SK-N-DZ (cell line): Measurements from ENCODE around the gene DDX54.

Experiments used
- DNase-seq: peaks from one replicate; pipeline ENCODE4 v3.0.0-alpha.2; 2015; ENCODE audit warnings: low spot score

DDX54 gene

GRCh38 chr12:113164014-113164413, 21.3 kb downstream of the DDX54 start:
- no peak for DNase-seq

GRCh38 chr12:113163030-113163360, 22.3 kb downstream of the DDX54 start:
- no peak for DNase-seq

GRCh38 chr12:113162102-113163029, 22.9 kb downstream of the DDX54 start:
- peak; percentile 69 for DNase-seq

- peak; percentile 99 for DNase-seq
Measured at GRCh38 chr12:113161415-113162016, 23.8 kb downstream of the DDX54 start.

- DNase-seq = no peak
Measured at GRCh38 chr12:113159937-113160336, 25.3 kb downstream of the DDX54 start.

GRCh38 chr12:113158439-113159203, 26.7 kb downstream of the DDX54 start:
- no peak for DNase-seq

- no peak for DNase-seq
Measured at GRCh38 chr12:113157218-113157859, 27.9 kb downstream of the DDX54 start.

- DNase-seq = no peak
Measured at GRCh38 chr12:113155646-113156045, 29.6 kb downstream of the DDX54 start.

- no peak for DNase-seq
Measured at GRCh38 chr12:113155060-113155459, 30.2 kb downstream of the DDX54 start.

- no peak for DNase-seq
Measured at GRCh38 chr12:113154351-113154973, 30.8 kb downstream of the DDX54 start.

GRCh38 chr12:113152835-113153814, 32.2 kb downstream of the DDX54 start:
- DNase-seq = peak; percentile 74

GRCh38 chr12:113152196-113152834, 33.0 kb downstream of the DDX54 start:
- DNase-seq = no peak

GRCh38 chr12:113151655-113152054, 33.6 kb downstream of the DDX54 start:
- no peak for DNase-seq

GRCh38 chr12:113149361-113150150, 35.7 kb downstream of the DDX54 start, which contains the start of gene CFAP73:
TSS of gene CFAP73 (plus strand) at chr12:113149724. CDS start at chr12:113149858, 134 bp downstream.
- peak; percentile 71 for DNase-seq

GRCh38 chr12:113146999-113147398, 38.3 kb downstream of the DDX54 start:
- no peak for DNase-seq

GRCh38 chr12:113145720-113146551, 39.3 kb downstream of the DDX54 start:
- no peak for DNase-seq

GRCh38 chr12:113144806-113145205, 40.5 kb downstream of the DDX54 start:
- no peak for DNase-seq

- no peak for DNase-seq
Measured at GRCh38 chr12:113143959-113144358, 41.3 kb downstream of the DDX54 start.
